Prostate gland (tissue), 2 donors: ENCODE results near the gene R3HDM2. TPM values are rescaled to one million over a fixed set of nuclear protein-coding genes. Genes with fewer than 3 reads are reported as not detected.

ENCODE experiments used
- DNase-seq: peaks from one replicate; pipeline ENCODE4 v3.0.0-alpha.2; 2019; ENCODE audit warnings: low spot score
- H3K27ac ChIP-seq, 2 donors: fragments of 200-600 bp; sonication (generic); 2 replicates each; pipeline ENCODE4 v1.5.1; 2017 to 2019
- H3K27me3 ChIP-seq: fragments of 200-600 bp; sonication (generic); replicated peaks from 2 replicates; pipeline ENCODE4 v1.5.1; 2019; ENCODE audit not compliant: insufficient read depth
- H3K36me3 ChIP-seq, 2 donors: fragments of 200-600 bp; sonication (generic); 1 replicate in 1 of 2; 2 replicates in 1 of 2; pipeline versions ENCODE4 v1.5.1 to v1.8.1; 2017 to 2019
- H3K4me1 ChIP-seq: fragments of 200-600 bp; sonication (generic); replicated peaks from 2 replicates; pipeline ENCODE4 v1.5.1; 2019
- H3K4me3 ChIP-seq, 2 donors: fragments of 200-600 bp; sonication (generic); 2 replicates each; pipeline ENCODE4 v1.5.1; 2017 to 2019
- H3K9me3 ChIP-seq: fragments of 200-600 bp; sonication (generic); 2 replicates; pipeline ENCODE4 v1.5.1; 2017
- CTCF ChIP-seq, 4 experiments: fragments of 200-600 bp in 2 of 4; fragments of 450-650 bp in 2 of 4; sonication (generic) in 2 of 4; IDR thresholded peaks; 1 replicate in 3 of 4; 2 replicates in 1 of 4; pipeline ENCODE4 v1.5.1; 2016 to 2019; ENCODE audit warnings: antibody characterized with exemption in 4 of 4, mild to moderate bottlenecking in 2 of 4, moderate library complexity in 2 of 4
- POLR2A ChIP-seq: fragments of 450-650 bp; IDR thresholded peaks from one replicate; pipeline ENCODE4 v1.6.1; 2016; ENCODE audit warnings: antibody characterized with exemption, mild to moderate bottlenecking
- POLR2AphosphoS5 ChIP-seq: sonication (generic); formaldehyde crosslinking; IDR thresholded peaks from one replicate; pipeline ENCODE4 v1.6.1; 2017; ENCODE audit warnings: antibody characterized with exemption
- WGBS: methylation state at CpG from one replicate; pipeline ENCODE4 v1.1.5; 2018; 5-methylcytosine and 5-hydroxymethylcytosine counted together
- intact Hi-C: fragments of 100-400 bp; cut with DNase I; formaldehyde crosslinking; loops from one replicate; pipeline ENCODE4 v1.14.2; 2022
- total RNA-seq, 2 donors: library from RNA; depleted of rRNA; stranded (reverse); fragments of >200 nt; gene quantifications; one replicate each; pipeline ENCODE4 v1.1.0, GENCODE V29; 2016

R3HDM2 gene
- total RNA-seq, 2 donors from 2014 or later = 38.7 to 80.9 TPM

GRCh38 chr12:57451233-57451778, 20.5 kb upstream of the R3HDM2 start:
- Histone ChIP-seq H3K27ac (no peak overlapping the region), H3K4me1 (no peaks in the 10 kb centered on the region), H3K27me3 (no peaks in the 10 kb centered on the region), H3K9me3 (no peaks in the 10 kb centered on the region), H3K36me3 (no peaks in the 10 kb centered on the region), H3K4me3 (no peak overlapping the region)
- TF ChIP-seq POLR2AphosphoS5 = no peak
- no peak for TF ChIP-seq CTCF (IDR thresholded peaks at IDR 0.05)
- TF ChIP-seq POLR2A = no peak
- no peak for DNase-seq
- 71% methylated on average over 6 of the region's 6 CpGs for WGBS
- intact Hi-C loops = loop anchor here (5.0 kb wide), 2 partner anchors 144 to 189 kb away; no protein-coding TSS in a partner anchor

- Histone ChIP-seq H3K27ac (no peak overlapping the region), H3K4me1 (no peaks in the 10 kb centered on the region), H3K9me3 (no peaks in the 10 kb centered on the region), H3K36me3 (no peaks in the 10 kb centered on the region), H3K27me3 (no peaks in the 10 kb centered on the region), H3K4me3 (no peak overlapping the region)
- no peak for TF ChIP-seq POLR2AphosphoS5
- no peak for TF ChIP-seq POLR2A
- no peak for TF ChIP-seq CTCF (IDR thresholded peaks at IDR 0.05)
- DNase-seq = no peak
- WGBS = 94% methylated on average over 3 of the region's 3 CpGs
- intact Hi-C loops = loop anchor here (5.0 kb wide), 2 partner anchors 143 to 188 kb away; no protein-coding TSS in a partner anchor
These were observed 19.2 kb upstream of the R3HDM2 start for GRCh38 chr12:57450057-57450456.

GRCh38 chr12:57449375-57449774, 18.5 kb upstream of the R3HDM2 start:
- TF ChIP-seq POLR2A (no peak), CTCF (IDR thresholded peaks at IDR 0.05) (no peak), POLR2AphosphoS5 (no peak)
- intact Hi-C loops = no loop called here
- 93% methylated on average over 7 of the region's 7 CpGs for WGBS

GRCh38 chr12:57448669-57449068, 17.8 kb upstream of the R3HDM2 start:
- WGBS = 88% methylated on average over 2 of the region's 2 CpGs
- Histone ChIP-seq H3K36me3 (no peaks in the 10 kb centered on the region), H3K4me1 (no peaks in the 10 kb centered on the region), H3K9me3 (no peaks in the 10 kb centered on the region), H3K4me3 (no peak overlapping the region), H3K27ac (no peak overlapping the region), H3K27me3 (no peaks in the 10 kb centered on the region)
- intact Hi-C loops = no loop called here
- DNase-seq = no peak
- TF ChIP-seq CTCF (IDR thresholded peaks at IDR 0.05) (no peak), POLR2A (no peak), POLR2AphosphoS5 (no peak)

More at GRCh38 chr12:57449375-57449774, 18.5 kb upstream of the R3HDM2 start:
- Histone ChIP-seq H3K4me3 (no peak overlapping the region), H3K9me3 (no peaks in the 10 kb centered on the region), H3K4me1 (no peaks in the 10 kb centered on the region), H3K27me3 (no peaks in the 10 kb centered on the region), H3K36me3 (no peaks in the 10 kb centered on the region), H3K27ac (no peak overlapping the region)
- no peak for DNase-seq

- no peak for DNase-seq
These were observed 15.6 kb upstream of the R3HDM2 start for GRCh38 chr12:57446292-57446960.

More at GRCh38 chr12:57446292-57446960, 15.6 kb upstream of the R3HDM2 start:
- H3K27me3 ChIP-seq = no peaks in the 10 kb centered on the region
- no peaks in the 10 kb centered on the region for H3K4me1 ChIP-seq
- WGBS = 96% methylated on average over 6 of the region's 6 CpGs
- H3K27ac ChIP-seq = no peak overlapping the region
- no peak overlapping the region for H3K4me3 ChIP-seq
- intact Hi-C loops = no loop called here
- no peaks in the 10 kb centered on the region for H3K9me3 ChIP-seq
- TF ChIP-seq POLR2A (no peak), CTCF (IDR thresholded peaks at IDR 0.05) (no peak), POLR2AphosphoS5 (no peak)
- H3K36me3 ChIP-seq = no peaks in the 10 kb centered on the region
